Testis (tissue), 3 donors: ENCODE data around the gene SLC26A5. TPM values are rescaled to one million over a fixed set of nuclear protein-coding genes. Genes with fewer than 3 reads are reported as not detected.

Experiments used
- DNase-seq: peaks from one replicate; pipeline ENCODE4 v3.0.0-alpha.2; 2019
- H3K27ac ChIP-seq, 2 donors: fragments of 200-600 bp; sonication (generic); one replicate each; pipeline ENCODE4 v1.5.1; 2019
- H3K27me3 ChIP-seq: fragments of 200-600 bp; sonication (generic); one replicate; pipeline ENCODE4 v1.5.1; 2019
- H3K36me3 ChIP-seq: fragments of 200-600 bp; sonication (generic); one replicate; pipeline ENCODE4 v1.5.1; 2017; ENCODE audit warnings: low read depth; ENCODE audit errors: missing control alignments
- H3K4me1 ChIP-seq: fragments of 200-600 bp; sonication (generic); one replicate; pipeline ENCODE4 v1.5.1; 2019
- H3K4me3 ChIP-seq, 2 donors: fragments of 200-600 bp; sonication (generic); one replicate each; pipeline ENCODE4 v1.5.1; 2017 to 2019
- H3K9me3 ChIP-seq: fragments of 200-600 bp; sonication (generic); one replicate; pipeline ENCODE4 v1.5.1; 2017
- POLR2A ChIP-seq: fragments of 450-650 bp; IDR thresholded peaks from one replicate; pipeline ENCODE4 v1.6.1; 2017; ENCODE audit warnings: antibody characterized with exemption, mild to moderate bottlenecking, moderate library complexity
- WGBS, 2 donors: methylation state at CpG; one replicate each; pipeline ENCODE4 v1.1.5; 2018; 5-methylcytosine and 5-hydroxymethylcytosine counted together
- intact Hi-C: fragments of 100-400 bp; cut with DNase I; formaldehyde crosslinking; loops from one replicate; pipeline ENCODE4 v1.15.1; 2023; ENCODE audit warnings: low total_unique reads
- polyA plus RNA-seq: library from polyadenylated mRNA; stranded (reverse); fragments of 350-450 nt; fragmentation: Illumina TruSeq; extraction: RNeasy Lipid Tissue Mini Kit (QIAGEN cat#74804); gene quantifications from one replicate; pipeline ENCODE4 v1.2.3, GENCODE V29; 2014; ENCODE audit warnings: low read depth, low replicate concordance; ENCODE audit not compliant: insufficient read depth
- total RNA-seq, 2 donors: library from RNA; depleted of rRNA; stranded (reverse); fragments of >200 nt; gene quantifications; one replicate each; pipeline ENCODE4 v1.2.3, GENCODE V29; 2016
- TF ChIP-seq, protein P1 (sequence below), 3 experiments: fragments of 450-650 bp in 2 of 3; fragments of 200-600 bp in 1 of 3; sonication (generic) in 1 of 3; IDR thresholded peaks; one replicate each; pipeline ENCODE4 v1.5.1; 2016 to 2019; ENCODE audit warnings: antibody characterized with exemption in 3 of 3, mild to moderate bottlenecking in 2 of 3, moderate library complexity in 1 of 3

The SLC26A5 gene
- total and polyA plus RNA-seq, 3 donors from 2014 or later, result 0.41 to 1.7 (median 1.3) TPM

GRCh38 chr7:103347507-103348267 lies 98.3 kb downstream of the SLC26A5 start, which contains the start of gene PSMC2:
Gene PSMC2 (plus strand): TSS chr7:103347643. CDS start chr7:103347712, 69 bp downstream.
- TF ChIP-seq, protein P1, sequence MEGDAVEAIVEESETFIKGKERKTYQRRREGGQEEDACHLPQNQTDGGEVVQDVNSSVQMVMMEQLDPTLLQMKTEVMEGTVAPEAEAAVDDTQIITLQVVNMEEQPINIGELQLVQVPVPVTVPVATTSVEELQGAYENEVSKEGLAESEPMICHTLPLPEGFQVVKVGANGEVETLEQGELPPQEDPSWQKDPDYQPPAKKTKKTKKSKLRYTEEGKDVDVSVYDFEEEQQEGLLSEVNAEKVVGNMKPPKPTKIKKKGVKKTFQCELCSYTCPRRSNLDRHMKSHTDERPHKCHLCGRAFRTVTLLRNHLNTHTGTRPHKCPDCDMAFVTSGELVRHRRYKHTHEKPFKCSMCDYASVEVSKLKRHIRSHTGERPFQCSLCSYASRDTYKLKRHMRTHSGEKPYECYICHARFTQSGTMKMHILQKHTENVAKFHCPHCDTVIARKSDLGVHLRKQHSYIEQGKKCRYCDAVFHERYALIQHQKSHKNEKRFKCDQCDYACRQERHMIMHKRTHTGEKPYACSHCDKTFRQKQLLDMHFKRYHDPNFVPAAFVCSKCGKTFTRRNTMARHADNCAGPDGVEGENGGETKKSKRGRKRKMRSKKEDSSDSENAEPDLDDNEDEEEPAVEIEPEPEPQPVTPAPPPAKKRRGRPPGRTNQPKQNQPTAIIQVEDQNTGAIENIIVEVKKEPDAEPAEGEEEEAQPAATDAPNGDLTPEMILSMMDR (IDR thresholded peaks at IDR 0.05), result no peak
- TF ChIP-seq POLR2A, result no peak
- WGBS, 2 donors, result 0 to 1% methylated on average over 25 of the region's 25 CpGs
- intact Hi-C loops, result no loop called here
- peak; percentile 92 for DNase-seq
- Histone ChIP-seq H3K9me3 (no peaks in the 10 kb centered on the region), H3K27ac (peak within 1 kb of the TSS; percentile 74 to 92), H3K4me3 (peak within 1 kb of the TSS; percentile 70 to 90), H3K4me1 (peaks cover 25% of the 10 kb centered on the region), H3K27me3 (no peaks in the 10 kb centered on the region), H3K36me3 (no peaks in the 10 kb centered on the region)

- TF ChIP-seq, protein P1 (IDR thresholded peaks at IDR 0.05), result no peak
- no peak for TF ChIP-seq POLR2A
- WGBS, 2 donors, result 69 to 82% methylated on average over 5 of the region's 5 CpGs
- Histone ChIP-seq H3K4me3 (no peak overlapping the region), H3K27ac (no peak overlapping the region), H3K27me3 (no peaks in the 10 kb centered on the region), H3K4me1 (peaks cover 25% of the 10 kb centered on the region), H3K9me3 (no peaks in the 10 kb centered on the region), H3K36me3 (no peaks in the 10 kb centered on the region)
- intact Hi-C loops, result no loop called here
- DNase-seq, result no peak
Measured at GRCh38 chr7:103346396-103346795, 99.6 kb downstream of the SLC26A5 start.

- Histone ChIP-seq H3K27ac (peak within 1 kb of the TSS; percentile 64 to 71), H3K36me3 (no peaks in the 10 kb centered on the region), H3K9me3 (no peaks in the 10 kb centered on the region), H3K27me3 (no peaks in the 10 kb centered on the region), H3K4me1 (peaks cover 23% of the 10 kb centered on the region), H3K4me3 (peak within 1 kb of the TSS; percentile 83 to 86)
- TF ChIP-seq, protein P1 (IDR thresholded peaks at IDR 0.05), result no peak
- no peak for TF ChIP-seq POLR2A
- WGBS, 2 donors, result 7 to 12% methylated on average over 24 to 43 of the region's 43 CpGs
- intact Hi-C loops, result no loop called here
- peak; percentile 95 for DNase-seq
Measured at GRCh38 chr7:103344453-103345149, 101.4 kb downstream of the SLC26A5 start, which contains the start of gene DNAJC2. Gene DNAJC2 (minus strand): TSS chr7:103344767. CDS start chr7:103344622, 145 bp downstream.

DNA sequence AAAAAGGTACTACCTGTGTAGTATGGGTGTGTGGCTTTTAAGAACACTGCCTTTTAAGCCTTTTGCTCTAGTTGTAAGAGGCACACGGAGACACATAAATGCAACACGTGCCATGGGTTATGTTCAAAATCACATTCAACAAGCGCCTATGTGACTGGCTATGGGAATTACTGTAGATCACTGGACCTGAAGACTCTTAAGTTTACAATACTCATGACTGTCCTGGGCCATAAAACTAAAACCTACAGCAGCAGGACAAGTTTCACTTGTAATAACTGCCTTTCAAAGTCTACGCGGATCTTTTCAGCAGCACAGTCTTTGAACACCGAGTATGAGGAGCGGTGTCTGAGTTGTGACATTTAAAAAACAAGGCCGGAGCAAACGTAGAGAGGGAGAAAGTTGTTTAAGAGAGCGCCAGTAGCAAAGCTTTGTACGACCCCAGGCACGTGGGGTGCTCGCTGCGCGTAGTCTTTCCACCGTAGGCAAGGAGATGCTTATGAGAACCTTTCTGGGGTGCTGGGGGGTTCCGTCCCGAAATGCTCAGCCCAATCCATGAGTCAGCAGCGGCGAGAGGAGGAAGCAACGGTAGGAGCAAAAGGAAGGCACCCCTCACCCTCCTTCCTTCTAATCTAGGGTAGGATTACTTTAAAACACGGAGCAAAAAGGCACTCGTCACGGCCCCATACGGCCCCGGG lies 102.1 kb downstream of the SLC26A5 start:
- intact Hi-C loops, result no loop called here
- Histone ChIP-seq H3K4me1 (peaks cover 19% of the 10 kb centered on the region), H3K27ac (peak overlapping the region; percentile 64 to 71), H3K27me3 (no peaks in the 10 kb centered on the region), H3K36me3 (no peaks in the 10 kb centered on the region), H3K9me3 (no peaks in the 10 kb centered on the region), H3K4me3 (peak overlapping the region; percentile 83 to 86)
- 0 to 1% methylated on average over 16 to 26 of the region's 26 CpGs for WGBS, 2 donors
- no peak for TF ChIP-seq POLR2A
- TF ChIP-seq, protein P1 (IDR thresholded peaks at IDR 0.05), result no peak
- DNase-seq, result peak; percentile 34
